Stimulated activated CD8-positive, alpha-beta memory T cell treated with anti-CD3 and anti-CD28 coated beads, Interleukin-4, amount 100 ng/mL, for 48 hours (primary cell): ENCODE results near the gene ITM2C.
A peak's percentile ranks its signal among the peaks of the same experiment; 100 is the strongest.

Source experiments
- DNase-seq: peaks from one replicate; pipeline ENCODE4 v3.0.0-alpha.2; 2020

ITM2C gene

DNA sequence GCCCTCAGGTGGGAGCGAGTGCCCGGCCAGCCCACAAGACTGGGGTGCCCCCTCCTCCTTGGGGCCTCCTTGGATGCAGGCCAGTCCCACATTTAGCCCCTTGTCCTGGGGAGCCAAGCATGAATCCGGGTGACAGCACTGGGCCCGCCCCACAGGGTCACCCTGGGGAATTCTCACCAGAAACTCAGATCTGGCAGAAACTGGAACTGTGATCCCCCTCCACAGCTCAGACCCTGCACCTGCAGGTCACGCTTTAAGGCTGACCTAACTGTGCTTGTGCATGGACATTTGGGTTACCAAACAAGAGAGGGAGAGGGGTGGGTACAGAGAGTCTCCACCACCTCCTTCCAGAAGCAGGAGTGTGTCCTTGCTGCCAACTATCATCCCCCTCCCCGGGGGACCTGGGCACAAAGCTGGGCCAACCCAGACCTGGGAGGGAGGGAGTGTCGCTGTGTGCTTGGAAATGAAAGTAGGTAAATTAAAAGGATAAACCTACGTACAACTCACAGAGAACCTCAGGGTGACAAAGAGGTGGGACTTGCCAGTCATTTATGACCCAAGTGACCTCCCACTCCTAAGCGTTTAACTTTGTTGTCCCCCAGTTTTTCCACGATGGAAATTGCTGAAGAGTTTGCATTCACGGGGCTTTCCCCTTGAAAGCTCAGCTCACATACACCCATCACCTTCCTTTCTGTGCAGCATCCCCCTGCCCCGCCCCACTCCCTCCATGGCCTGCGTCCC is 9.1 kb downstream of the ITM2C start:
- peak; percentile 26 for DNase-seq

DNA sequence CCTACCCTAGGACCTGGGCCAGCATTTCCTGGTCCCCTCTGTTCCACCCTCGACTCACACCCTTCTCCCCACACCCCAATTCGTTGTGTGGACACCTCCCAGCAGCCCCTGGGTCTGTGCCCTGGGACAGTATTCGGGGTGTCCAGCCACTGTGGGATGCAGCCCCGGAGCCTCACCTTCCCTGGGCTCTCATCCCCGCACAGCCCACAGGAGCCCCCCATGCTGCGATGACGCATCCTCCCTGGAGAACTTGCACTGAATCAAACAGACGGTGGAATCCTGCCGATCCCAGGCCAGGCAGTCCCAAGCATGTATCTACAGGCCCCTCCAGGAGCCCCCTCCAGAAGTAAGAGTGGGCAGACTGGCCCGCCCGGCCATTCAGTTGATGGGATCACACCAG is 9.7 kb downstream of the ITM2C start:
- no peak for DNase-seq

DNA sequence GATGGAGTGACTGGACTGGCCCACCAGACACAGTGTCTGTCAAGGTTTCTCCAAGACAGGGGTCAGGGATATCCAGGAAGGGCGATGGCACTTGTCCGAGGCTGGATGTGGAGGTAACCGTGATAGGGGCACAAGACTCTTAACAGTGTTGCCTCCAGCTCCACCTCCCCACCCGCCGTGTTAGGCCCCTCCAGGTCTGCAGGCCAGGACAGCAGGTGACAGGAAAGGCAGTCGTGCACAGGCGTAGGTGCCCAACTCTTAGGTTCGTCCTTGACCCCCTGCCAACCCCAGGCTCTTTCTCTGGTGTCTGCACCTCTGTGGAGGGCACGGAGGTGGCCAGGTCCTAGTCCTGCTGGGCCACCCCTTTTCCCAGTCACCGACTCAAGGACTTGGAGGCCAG is 10.1 kb downstream of the ITM2C start:
- no peak for DNase-seq

DNA sequence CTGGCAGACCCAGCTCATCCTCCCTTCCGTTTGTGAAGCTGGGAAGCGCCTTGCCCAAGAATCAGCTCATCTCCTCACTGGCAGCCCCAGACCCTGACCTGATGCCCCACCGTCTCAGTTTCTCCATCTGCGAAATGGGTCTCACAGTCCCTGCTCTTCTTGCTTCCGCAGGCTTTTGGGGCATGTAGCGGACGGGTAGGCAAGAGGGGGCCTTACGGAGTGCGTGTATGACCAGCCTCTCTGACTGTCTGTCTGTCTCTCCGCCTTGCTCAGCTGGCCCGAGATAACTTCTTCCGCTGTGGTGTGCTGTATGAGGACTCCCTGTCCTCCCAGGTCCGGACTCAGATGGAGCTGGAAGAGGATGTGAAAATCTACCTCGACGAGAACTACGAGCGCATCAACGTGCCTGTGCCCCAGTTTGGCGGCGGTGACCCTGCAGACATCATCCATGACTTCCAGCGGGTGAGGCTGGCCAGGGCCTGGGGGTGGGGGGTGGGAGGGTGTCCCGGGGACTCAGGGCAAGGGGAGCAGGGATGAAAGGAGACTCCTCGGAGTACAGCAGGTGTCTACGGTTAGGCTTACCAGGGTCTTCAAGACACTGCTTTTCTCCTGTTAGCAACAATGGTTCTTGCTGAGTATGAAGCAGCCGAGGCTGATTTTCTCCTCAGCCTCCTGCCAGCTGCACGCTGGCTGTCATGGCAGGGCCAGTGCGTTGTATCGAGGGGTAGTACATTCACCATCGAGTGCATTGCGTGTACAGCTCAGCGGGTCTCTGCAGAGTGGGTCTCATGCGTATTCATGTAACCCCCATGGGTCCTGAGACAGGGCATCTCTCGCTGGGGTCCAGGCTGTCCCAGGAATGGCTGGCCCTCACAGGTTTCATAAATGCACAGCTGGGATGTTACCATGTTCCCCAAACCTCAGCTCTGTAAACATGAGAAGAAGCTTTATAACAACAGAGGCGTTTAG is 10.9 kb downstream of the ITM2C start:
- peak; percentile 22 for DNase-seq

DNA sequence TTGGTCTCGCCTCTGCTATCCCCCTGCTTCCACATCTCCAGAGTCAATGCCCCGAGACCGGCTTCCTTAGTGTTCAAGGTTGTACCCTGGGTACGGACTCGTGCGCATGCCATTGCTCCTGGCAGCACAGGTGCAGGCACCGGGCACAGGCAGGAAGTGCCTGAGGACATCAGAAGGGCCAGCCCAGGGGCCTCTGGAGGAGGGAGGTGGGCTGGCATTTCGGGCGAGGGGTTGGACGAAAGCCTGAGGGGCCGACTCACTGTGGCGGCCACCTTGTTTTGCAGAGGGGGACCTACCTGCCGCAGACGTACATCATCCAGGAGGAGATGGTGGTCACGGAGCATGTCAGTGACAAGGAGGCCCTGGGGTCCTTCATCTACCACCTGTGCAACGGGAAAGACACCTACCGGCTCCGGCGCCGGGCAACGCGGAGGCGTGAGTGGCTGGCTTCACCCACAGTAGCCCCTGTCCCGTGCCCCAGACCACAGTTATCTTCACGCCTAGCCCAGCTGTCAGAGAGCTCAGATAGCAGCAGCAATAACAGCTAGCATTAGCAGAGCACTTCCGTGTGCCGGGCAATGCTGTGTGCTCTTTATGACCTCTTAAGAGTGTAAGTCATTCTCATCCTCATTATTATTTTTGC is 12.5 kb downstream of the ITM2C start:
- no peak for DNase-seq

DNA sequence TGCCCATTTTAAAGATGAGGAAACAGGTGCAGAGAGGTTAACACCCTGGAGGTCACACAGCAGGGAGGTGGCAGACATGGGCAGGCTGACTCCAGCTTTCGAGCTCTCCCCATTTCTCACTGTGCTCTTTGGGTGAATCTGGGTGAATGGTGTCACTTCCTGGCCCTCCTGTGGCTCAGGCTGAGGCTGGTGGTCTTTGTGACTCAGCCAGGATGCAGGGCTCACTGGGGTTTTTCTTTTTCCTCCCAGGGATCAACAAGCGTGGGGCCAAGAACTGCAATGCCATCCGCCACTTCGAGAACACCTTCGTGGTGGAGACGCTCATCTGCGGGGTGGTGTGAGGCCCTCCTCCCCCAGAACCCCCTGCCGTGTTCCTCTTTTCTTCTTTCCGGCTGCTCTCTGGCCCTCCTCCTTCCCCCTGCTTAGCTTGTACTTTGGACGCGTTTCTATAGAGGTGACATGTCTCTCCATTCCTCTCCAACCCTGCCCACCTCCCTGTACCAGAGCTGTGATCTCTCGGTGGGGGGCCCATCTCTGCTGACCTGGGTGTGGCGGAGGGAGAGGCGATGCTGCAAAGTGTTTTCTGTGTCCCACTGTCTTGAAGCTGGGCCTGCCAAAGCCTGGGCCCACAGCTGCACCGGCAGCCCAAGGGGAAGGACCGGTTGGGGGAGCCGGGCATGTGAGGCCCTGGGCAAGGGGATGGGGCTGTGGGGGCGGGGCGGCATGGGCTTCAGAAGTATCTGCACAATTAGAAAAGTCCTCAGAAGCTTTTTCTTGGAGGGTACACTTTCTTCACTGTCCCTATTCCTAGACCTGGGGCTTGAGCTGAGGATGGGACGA is 13.2 kb downstream of the ITM2C start:
- DNase-seq = peak; percentile 72

DNA sequence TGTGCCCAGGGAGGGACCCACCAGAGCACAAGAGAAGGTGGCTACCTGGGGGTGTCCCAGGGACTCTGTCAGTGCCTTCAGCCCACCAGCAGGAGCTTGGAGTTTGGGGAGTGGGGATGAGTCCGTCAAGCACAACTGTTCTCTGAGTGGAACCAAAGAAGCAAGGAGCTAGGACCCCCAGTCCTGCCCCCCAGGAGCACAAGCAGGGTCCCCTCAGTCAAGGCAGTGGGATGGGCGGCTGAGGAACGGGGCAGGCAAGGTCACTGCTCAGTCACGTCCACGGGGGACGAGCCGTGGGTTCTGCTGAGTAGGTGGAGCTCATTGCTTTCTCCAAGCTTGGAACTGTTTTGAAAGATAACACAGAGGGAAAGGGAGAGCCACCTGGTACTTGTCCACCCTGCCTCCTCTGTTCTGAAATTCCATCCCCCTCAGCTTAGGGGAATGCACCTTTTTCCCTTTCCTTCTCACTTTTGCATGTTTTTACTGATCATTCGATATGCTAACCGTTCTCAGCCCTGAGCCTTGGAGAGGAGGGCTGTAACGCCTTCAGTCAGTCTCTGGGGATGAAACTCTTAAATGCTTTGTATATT is 14.0 kb downstream of the ITM2C start:
- DNase-seq = no peak

DNA sequence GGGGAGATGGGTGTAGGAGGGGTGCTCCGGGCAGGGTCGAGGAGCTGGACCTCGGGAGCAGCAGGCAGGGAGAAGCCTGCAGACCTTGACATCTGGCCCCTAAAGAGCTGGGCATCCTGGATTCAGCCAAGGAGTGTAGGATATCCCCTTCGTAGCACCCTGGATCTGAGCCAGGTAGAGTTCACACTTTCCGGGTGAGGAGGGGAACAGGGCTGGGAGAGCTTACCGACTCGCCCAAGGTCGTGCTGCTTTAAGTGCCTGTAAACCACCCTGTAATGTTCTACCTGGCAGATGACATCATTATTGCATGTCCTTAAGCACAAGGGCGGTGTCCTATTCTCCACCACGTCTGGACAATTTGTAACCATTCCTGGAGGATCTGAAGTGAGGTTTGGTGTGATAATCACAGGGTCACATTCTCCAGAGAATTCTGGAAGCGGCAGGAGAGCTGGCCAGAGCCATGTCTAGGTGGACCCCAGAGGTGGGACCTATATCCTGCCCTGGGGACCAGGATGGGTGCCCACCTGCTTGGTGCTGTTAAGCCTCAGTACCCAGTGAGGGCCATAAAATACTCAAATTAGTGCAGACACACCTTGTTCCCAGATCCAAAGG is 14.6 kb downstream of the ITM2C start:
- DNase-seq = no peak

DNA sequence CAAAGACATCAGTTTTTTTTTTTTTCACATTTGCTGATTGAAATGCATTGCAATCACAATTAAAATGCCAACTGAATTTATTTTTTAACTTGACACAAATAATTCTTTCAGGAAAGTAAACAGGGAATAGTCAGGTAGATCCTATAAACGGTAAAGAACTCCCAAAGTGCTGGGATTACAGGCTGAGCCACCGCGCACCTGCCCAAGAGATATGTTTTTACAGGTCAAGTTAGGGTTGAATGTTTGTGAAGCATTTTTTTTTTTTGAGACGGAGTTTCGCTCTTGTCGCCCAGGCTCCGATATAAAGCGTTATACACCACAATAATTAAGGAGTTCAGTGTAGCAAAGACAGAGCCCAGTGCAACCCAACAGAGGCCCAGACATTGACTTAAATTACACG is 15.1 kb downstream of the ITM2C start:
- DNase-seq = no peak

DNA sequence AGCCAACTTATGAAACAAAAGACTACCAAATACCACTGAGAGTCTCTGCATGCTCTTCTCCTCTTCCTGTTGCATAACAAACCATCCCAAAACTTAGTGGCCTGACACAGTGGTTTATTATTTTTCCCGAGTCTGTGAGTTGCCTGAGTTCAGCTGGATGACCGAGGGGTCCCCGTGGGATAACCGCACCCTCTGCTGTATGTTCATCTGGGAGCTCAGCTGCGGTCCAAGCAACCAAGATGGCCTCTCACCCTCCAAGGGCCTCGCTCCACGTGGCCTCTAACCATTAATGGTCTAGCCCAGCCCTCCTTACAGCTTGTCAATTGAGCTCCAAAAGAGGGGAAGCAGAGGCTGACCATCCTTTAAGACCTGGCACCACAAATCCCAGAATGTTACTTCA is 17.1 kb downstream of the ITM2C start:
- DNase-seq = no peak

DNA sequence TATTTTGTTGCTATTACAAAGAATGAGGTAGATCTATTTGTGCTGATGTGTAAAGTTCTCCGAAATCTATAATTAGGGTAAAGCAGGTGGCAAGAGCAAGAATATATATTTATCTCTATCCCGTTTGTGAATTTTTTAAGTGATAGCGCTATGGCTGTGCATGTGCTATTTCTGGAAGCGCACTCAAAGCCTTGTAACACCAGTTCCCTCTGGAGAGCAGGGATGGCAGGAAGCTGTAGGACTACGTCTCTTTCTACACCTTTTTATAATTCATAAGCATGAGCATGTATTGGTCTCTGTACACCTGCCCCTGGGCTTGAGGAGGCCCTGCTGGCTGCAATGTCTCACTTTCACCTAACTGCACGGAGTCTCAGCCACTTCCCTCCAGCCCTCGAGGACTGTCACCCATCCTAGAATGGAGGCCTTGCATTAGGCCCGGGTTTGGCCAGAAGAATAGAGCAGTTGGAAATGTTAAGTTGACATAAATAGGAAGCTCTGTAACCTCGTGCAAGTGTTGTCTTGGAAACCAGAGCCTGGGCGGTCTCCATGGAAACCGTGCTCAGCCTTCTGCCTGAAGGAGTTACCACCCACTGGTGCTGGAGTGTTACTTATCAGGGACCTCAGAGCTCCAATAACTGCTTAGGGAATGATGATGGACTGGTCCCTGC is 20.9 kb downstream of the ITM2C start:
- no peak for DNase-seq

DNA sequence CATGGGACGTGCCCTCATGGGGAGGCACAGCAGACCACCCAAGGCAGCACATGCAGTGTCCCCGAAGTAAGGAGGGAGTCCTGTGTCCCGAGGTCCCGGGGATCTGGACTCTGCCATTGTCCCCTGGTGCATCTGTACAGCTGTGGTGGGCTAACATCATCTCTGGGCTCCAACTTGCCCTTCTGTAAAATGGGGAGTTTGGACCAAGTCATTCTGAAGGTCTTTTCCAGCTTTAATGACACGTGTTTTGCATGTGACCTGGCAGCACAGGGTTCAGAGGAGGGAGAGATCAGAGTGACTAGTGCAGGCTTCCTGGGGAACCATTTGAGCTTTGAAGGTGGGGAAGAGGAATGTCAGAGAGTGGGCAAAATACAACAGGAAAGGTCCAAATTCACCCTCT is 21.5 kb downstream of the ITM2C start:
- DNase-seq = no peak

DNA sequence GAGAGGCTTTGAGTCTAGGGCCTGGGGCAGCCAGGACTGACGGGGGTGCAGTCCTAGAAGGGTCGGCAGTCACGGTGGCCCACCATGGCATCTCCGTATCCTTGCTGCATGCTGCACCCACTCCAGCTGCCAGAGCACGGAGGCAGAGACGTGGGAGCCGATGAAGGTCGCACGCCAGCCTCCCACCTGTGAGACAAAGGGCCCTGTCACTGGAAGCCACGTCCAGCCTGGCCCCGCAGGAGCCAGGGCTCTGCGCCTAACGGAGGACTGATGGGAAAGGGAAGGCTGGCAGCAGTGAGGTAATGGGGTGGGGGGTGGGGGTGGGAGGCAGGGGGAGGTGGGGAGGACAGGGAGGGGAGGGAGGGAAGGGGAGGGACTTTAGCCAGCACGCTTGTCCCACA is 21.9 kb downstream of the ITM2C start:
- no peak for DNase-seq

DNA sequence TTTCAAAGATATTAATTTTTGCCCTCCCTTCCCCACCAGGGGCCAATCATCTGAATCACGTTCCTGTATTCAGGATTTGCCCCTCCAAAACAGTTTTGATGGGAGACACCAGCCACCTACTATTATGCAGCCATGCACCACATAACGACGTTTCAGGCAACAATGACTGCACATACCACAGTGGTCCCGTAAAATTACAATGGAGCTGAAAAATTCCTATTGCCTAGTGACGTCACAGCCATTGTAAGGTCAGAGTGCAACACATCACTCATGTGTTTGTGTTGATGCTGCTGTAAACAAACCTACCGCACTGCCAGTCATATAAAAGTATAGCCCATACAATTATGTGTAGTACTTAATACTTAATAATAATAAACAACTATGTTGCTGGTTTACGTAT is 22.6 kb downstream of the ITM2C start:
- DNase-seq = no peak

DNA sequence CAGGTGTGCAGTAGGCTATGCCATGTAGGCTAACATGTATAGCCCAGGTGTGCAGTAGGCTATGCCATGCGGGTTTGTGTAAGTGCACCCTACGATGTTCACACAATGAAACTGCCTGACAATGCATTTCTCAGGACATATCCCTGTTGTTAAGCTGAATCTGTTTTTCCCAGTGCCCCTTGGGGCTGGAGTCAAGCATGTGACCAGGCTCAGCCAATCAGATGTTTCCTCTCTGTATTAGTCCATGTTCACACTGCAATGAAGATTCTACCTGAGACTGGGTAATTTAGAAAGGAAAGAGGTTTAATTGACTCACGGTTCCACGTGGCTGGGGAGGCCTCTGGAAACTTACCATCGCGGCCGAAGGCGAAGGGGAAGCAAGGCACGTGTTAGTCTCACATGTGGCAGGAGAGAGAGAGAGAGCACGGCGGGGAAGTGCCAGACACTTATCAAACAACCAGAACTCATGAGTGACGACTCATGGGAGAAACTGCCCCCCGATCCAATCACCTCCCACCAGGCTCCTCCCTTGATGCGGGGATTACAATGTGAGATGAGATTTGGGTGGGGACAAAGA is 24.2 kb downstream of the ITM2C start:
- no peak for DNase-seq

DNA sequence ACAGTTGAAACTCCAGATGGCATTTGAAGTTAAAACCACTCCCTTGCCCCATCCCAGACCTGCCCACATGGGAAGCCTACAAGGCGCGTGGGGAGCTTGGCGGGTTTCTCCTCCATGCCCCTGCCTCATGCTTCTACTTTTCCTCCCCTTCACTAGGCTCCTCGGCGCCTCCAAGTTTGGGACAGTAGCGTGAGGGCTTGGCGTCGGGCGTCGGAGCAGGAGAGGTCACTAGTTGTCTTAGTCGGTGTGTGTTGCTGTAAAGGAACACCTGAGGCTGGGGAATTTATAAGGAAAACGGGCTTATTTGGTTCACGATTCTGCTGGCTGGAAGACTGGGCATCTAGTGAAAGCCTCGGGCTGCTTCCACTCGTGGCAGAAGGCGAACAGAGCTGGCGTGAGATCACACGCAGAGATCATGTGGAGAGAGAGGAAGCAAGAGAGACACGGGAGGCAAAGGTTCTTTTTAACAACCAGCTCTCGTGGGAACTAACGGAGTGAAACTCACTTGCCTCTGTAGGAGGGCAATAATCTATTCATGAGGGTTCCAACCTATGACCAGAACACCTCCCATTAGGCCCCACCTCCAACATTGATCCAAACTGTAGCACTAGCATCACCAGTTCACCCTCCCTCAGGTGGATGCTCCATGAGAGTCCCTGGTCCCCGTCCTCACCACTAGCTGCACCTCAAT is 25.3 kb downstream of the ITM2C start:
- no peak for DNase-seq

DNA sequence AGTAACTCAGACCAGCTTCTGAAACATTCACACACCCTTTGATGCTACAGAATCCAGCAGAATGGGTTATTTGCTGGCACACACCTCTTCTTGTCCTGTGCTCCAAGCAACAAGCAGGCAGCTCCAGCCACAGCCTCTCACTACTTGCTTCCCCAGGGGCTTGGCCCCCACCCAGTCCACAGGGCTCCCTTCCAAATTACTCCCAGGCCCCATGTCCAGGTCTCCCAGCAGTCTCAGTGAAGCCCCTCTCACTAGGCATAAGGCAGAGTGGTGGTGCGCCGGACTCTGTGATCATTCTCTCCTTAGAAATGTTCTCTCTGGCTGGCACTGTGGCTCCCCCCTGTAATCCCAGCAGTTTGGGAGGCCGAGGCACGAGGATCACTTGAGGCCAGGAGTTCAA is 25.9 kb downstream of the ITM2C start:
- DNase-seq = no peak

DNA sequence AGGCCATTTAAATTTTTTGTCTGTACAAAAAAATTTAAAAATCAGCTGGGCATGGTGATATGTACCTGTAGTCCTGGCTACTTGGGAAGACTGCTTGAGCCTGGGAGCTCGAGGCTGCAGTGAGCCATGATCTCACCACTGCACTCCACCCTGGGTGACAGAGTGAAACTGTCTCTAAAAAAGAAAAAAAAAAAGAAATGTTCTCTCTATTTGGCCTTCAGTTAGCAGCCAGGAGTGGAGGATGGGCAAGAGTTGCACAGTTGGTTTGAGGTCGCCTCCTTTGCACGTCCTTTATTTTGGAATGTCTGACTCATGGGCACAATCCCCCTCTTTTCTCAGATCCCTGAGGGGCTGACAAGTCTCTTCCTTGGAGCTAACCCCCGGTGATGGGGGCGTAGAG is 26.3 kb downstream of the ITM2C start:
- no peak for DNase-seq

DNA sequence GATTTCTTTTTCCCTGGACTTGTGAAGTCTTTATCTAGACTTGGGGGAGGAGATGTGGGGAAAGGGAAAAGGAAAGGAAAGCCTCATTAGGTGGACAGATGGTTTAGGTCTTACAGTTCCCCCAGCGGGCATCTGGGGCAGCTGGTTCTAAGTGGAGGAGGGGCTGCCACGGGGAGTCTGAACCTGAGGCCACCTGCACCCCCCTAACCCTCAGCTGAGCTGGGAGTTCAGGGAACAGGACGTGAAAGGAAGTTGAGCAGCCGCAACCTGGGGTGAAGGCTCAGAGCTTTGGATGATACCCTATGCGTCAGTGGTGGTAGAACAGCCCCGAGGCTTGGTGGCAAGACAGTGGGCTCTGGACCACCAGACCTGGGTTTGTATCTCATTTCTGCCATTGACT is 26.8 kb downstream of the ITM2C start:
- DNase-seq = no peak

DNA sequence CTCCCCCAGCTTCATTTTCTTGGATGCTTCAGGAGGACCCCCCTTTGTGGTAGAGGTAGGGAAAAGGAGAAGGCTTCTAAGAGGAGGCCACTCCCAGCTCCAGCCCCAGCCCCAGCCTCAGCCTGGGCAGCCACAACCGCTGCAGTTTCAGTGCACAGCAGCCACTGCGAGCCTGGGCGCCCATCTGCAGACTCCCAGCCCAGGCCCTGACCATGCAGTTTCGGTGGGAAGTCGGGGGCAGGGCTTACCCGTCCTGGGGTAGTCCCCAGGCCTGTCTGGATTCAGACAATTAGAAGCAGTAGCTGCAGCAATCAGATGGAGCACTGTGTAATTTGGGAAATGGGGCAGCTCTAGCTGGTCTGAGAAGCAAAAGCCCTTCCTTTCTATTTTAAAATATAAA is 28.6 kb downstream of the ITM2C start:
- no peak for DNase-seq
